Measurements from ENCODE around the gene TMEM151B.
A peak's percentile ranks its signal among the peaks of the same experiment; 100 is the strongest.
"Not testable (repeated sequence)": the region's sequence is repeated elsewhere in the genome, so short reads cannot be mapped to it uniquely, and the experiment has no call there.

The TMEM151B gene

DNA sequence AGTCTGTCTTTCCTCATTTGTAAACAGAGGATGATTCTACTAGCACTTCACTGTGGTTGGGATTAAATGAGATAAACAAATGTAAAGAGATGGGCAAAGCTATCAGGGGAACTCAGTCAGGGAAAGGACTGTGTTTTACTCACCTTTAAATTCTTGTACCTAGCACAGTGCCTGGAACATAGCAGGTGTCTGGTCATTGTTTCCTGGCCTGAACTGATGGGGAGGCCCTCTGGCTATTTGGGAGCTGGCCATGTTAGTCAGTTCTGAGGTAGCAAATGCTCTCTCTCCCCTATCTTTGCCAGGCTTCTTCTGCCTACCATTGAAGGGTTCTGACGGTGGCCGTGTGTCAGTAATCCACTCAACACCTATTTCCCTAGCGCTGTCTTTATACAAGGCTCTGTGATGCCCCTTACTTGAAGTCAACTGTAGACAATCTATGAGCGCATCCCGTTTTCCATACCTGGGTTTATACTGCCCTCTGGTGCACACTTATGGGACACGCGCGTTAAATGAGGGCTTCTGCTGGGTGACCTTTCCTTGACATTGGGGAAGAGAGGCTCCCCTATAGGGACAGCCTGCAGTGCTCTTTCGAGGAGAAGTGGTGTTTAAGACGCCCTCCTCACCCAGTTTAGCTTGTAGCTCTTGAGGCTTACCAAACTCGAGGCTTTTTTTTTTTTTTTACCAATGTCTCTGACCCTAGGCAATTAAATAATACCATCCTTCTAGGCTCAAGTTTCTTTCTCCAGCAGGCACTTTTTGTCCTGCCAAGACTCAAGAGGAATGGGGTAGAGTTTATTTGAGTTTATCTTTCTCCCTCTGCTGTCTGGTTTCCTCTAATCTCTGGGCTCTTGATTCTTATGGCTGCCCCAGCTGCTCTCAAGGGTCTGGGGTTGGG is 68.2 kb downstream of the TMEM151B start:
- DNase-seq = peak; percentile 60

DNA sequence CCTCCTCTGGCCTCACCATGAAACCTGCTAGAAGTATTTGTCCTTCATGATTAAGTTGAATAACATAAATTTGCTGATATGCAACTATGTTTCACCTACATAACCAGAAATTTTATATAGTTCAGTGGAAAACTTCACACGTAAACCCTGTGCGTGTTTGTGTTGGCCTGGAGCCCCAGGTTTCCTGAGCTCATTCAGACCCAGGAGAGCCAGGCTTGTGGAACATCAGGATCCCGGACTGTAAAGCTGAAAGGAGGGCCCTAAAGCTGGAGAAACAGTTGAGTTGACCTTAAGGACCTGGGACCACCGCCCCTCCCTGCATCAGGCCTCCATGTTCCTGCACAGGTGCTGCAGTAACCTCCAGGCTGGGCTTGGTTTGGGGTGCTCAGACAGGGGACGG is 69.1 kb downstream of the TMEM151B start:
- no peak for DNase-seq

DNA sequence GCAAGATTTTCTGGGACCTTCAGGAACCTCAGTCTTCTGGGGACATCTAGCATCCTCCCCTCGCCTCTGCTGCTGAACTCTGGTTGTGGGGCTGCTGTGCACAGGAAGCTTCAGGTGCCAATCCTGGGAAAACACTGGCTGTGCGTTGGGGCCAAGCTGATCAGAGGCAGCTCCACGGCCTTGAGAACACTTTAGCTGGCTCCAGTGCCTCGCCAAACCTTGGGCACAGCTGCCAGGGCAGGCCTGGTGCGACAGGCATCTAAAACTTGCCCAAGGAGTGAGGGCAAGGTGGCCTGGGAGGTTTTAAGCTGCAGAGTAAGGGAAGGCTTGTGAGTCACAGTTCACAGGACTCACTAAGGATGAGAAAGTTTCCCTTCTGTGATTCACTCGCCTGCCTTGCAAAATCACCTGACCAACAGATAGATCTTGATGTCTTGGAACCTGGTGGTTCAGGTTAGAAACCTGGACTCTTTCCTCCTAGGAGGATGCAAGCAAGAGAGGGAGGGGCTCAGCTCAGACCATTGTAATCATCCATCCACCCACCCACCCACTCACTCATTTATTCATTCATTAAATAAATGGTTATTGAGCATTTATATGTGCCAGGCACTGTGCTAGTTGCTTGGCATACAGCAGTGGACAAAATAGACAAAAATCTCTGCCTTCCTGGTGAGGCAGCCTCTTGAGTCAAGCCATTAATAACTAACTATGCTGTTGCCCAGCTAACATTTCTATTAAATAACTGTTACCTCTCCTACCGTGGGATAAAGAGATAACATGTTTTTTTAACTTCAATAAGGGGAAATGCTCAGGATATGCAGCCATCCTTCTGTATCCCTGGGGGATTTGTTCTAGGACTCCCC is 69.7 kb downstream of the TMEM151B start:
- no peak for DNase-seq

DNA sequence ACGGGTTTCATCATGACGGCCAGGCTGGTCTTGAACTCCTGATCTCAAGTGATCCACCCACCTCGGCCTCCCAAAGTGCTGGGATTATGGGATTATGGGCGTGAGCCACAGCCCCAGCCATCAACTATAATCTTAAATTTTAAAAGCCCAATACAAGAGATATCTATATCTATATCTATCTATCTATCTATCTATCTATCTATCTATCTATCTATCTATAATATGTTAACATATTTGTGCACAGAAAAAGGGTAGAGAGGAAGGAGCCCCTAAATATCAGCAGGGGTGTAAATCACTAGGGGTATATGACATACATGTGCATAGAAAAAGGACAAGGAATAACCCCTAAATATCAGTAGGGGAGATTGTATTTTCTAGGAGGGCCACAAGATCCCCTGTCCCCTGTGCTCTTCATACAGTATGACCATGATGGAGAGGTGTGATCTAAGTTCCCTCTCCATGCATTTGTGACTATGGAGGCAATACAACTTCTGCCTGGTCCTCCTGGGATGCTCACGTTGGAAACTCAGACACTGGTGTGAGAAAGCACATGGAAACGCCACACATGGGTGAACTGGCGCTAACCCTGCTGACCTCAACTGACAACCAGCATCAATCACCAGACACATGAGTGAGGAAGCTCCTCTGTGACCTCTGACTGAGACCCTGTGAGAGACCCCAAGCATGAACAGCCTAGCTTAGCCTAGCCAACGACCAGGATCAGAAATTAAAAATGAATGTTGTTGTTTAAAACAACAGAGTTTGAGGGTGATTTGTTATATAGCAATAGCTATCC is 71.0 kb downstream of the TMEM151B start:
- no peak for DNase-seq

DNA sequence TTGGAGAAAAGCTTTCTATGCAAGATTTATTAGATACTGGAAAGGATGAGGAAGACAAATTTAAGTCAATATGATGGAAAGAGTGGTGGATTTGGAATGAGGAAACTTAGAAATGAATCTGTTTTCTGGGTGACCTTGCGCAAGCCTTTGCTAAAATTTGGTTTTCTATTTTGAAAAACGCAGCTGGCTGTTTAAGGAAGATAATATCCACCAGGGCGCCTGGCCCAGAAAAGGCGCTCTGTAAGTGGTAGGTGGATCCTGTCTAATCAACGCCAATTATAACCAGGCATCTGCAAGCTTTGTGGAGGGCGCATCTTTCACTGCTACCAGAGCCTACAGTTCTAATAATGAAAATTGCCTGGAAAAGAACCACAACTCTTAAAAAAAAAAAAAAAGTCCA is 71.8 kb downstream of the TMEM151B start:
- no peak for DNase-seq

DNA sequence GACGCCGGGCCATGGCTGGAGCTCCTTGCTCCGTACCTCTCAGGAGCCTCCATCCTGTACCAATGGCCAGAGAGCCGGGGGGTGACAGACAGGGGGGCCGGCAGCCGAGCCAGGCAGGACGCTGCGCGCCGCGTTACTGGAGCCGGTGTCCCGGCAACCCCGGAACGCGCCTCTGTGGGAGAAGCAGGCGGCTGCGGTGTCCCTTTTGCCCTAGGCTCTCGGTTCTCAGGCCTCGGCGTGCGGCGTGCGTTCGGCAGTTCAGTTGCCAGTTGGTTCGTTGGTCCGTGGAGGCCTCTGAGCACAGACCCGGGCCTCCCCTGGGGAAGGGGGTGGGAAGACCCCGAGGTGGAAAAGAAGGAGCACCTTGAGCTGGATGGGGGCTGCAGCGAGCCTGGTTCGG is 72.2 kb downstream of the TMEM151B start, which contains the start of gene SPATS1:
TSS of gene SPATS1 (plus strand) at position 162 of the 400 bp plus-strand sequence. CDS start 446 bp downstream, outside the sequence.
- DNase-seq = no peak

DNA sequence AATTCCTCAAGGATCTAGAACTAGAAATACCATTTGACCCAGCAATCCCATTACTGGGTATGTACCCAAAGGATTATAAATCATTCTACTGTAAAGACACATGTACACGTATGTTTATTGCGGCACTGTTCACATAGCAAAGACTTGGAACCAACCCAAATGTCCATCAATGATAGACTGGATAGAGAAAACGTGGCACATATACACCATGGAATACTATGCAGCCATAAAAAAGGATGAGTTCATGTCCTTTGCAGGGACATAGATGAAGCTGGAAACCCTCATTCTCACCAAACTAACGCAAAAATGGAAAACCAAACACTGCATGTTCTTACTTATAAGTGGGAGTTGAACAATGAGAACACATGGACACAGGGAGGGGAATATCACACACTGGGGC is 76.6 kb downstream of the TMEM151B start:
- DNase-seq = not testable (repeated sequence)

DNA sequence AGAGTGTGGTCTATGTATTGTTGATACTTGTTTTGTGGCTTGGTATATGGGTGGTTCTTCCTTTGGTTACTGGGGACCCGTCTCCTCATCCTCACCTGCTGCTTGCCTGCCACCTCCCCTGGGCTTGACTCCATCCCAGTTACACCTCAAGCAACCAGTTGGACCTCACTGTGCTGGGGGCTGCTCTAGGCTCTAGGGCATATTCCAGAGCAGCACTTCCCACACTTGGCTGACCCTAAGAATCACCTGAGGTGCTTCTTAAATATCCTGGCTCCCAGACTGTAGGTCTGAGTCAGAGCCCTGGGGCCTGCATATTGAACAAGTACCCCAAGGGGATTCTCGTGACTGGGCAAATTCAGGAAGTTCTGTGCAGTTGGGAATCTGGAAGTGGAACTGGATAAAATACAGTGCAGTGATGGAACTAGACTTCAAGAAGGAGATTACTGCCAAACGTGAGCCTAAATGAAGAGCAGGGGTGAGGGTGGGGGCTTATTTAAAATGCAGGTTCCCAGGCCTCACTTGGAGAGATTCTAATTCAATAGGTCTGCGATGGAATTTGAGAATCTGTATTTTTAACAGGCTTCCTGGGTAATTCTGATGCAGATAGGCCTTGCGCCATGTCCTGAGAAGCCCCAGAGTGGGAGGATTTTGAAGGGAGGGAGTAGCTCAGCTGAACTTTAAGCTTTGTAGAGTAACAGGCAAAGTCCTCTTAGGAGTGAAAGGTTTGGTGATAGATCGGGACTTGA is 79.8 kb downstream of the TMEM151B start:
- DNase-seq = no peak

DNA sequence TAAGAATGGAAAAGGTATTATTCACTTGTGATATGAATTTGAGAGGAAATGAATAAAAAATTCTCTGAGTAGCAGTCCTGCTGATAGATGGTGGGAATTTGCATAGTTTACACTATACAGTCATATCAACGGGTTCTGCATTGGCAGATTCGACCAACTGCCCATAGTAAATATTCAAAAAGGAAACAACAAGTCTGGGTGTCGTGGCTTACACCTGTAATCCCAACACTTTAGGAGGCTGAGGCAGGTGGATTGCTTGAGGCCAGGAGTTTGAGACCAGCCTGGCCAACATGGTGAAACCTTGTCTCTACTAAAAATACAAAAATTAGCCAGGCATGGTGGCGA is 80.4 kb downstream of the TMEM151B start:
- not testable (repeated sequence) for DNase-seq

DNA sequence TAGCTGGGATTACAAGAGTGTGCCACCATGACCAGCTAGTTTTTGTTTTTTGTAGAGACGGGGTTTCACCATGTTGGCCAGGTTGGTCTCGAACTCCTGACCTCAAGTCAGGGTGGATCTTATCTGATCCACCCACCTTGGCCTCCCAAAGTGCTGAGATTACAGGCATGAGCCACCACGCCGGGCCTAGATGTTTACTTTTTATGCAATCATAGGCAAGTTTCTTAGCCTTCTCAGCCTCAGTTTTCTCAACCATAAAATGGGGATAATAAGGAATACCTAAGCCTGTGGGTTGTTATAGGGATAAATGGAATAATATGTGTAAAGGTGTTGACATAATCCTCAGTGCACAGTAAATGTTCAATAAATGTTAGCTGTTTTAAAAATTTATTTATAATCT is 82.0 kb downstream of the TMEM151B start:
- no peak for DNase-seq

DNA sequence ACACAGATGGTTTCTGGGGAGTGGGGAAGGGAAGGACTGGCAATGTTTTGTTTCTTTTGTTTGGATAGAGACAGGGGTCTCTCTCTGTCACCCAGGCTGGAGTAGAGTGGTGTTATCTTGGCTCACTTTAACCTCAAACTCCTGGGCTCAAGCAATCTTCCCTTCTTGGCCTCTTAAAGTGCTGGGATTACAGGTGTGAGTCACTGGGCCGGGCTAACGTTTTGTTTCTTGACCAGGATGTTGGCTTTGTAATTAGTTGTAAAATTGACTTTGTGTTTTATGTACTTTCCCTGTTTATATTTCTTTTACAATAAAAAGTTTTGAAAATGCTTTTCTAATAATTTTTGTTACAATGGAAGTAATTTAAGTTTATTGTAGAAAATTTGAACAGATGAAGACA is 83.1 kb downstream of the TMEM151B start:
- no peak for DNase-seq

DNA sequence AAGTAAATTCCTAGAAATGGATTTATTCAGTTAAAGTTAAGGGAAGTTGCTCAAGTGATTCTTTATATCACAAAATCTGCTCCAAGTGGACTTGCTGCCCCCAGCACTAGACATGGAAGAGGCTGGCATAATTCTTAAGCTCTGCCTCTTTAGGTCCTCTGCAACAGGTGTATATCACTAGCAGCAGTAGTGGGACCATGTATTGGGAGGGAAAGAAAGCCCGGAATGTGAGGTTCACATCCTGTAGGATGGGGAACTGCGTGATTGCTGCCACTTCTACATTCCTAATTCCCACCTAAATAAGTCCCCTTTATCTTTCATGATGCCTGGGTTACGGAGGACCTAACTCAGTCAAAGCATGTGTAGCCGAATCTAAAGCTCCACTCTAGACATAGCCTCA is 85.4 kb downstream of the TMEM151B start:
- no peak for DNase-seq

DNA sequence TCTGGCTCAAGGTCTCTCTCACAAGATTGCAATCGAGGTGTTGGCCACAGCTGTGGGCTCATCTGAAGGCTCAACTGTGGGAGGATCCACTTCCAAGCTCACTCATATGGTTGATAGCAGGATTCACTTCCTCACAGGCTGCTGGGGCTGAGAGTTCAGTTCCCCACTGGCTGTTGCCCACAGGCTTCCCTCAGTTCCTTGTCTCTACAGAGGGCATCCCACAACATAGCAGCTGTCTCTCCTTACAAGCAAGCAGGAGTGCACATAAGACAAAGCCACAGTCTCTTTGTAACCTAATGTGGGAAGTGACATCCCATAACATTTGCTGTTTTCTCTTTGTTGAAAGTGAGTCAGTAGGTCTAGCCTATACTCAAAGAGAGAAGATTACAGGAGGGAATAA is 86.2 kb downstream of the TMEM151B start:
- no peak for DNase-seq

Measured in fibroblast of skin of back (primary cell).